Liver (tissue), 3 donors: Measurements from ENCODE around the gene MBNL3.

Experiments used
- GABPA ChIP-seq, 2 donors: IDR thresholded peaks in 1 of 2; conservative IDR thresholded peaks in 1 of 2; 2 replicates each; pipeline ENCODE4 v1.6.1; 2016; ENCODE audit warnings: antibody characterized with exemption in 2 of 2, mild to moderate bottlenecking in 1 of 2, moderate library complexity in 1 of 2
- RAD21 ChIP-seq, 2 donors: IDR thresholded peaks; 2 replicates each; pipeline ENCODE4 v1.6.1; 2016; ENCODE audit warnings: antibody characterized with exemption in 2 of 2, mild to moderate bottlenecking in 2 of 2
- TF ChIP-seq, protein P1 (sequence below): fragments of 150-350 bp; IDR thresholded peaks from 2 replicates; pipeline ENCODE4 v1.5.1; 2017; ENCODE audit warnings: improper control_type of control experiment, low read depth, low read length; ENCODE audit not compliant: missing input control
- TF ChIP-seq, protein P2 (sequence below): IDR thresholded peaks from 2 replicates; pipeline ENCODE4 v1.6.1; 2016; ENCODE audit warnings: antibody characterized with exemption, mild to moderate bottlenecking
- donor health status: healthy.
- donor health status: healthy.

DNA sequence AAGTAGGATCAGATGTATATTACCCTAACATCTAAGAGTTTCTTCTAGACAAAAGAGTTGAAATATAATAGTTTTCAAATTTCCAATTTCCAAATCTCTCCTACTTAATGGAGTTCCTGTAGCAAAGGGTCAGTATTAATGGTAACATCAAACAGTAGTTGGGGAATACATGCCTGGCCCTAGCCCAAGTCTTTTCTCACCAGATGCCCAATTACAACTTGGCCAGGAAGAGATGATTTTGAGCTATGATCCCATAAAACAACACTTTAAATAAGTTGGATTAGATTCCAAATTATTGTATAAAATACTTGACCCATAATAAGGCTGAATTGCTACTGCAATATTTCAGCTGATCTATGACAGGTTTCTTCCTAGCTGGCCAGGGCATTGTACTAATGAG, 59.9 kb downstream of the MBNL3 start:
- TF ChIP-seq, protein P1, sequence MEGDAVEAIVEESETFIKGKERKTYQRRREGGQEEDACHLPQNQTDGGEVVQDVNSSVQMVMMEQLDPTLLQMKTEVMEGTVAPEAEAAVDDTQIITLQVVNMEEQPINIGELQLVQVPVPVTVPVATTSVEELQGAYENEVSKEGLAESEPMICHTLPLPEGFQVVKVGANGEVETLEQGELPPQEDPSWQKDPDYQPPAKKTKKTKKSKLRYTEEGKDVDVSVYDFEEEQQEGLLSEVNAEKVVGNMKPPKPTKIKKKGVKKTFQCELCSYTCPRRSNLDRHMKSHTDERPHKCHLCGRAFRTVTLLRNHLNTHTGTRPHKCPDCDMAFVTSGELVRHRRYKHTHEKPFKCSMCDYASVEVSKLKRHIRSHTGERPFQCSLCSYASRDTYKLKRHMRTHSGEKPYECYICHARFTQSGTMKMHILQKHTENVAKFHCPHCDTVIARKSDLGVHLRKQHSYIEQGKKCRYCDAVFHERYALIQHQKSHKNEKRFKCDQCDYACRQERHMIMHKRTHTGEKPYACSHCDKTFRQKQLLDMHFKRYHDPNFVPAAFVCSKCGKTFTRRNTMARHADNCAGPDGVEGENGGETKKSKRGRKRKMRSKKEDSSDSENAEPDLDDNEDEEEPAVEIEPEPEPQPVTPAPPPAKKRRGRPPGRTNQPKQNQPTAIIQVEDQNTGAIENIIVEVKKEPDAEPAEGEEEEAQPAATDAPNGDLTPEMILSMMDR, result no peak
- TF ChIP-seq GABPA (IDR thresholded peaks at IDR 0.05 in 1 of 2, conservative IDR thresholded peaks at IDR 0.05 in 1 of 2) (no peak), RAD21 (IDR thresholded peaks at IDR 0.05) (no peak)
- TF ChIP-seq, protein P2, sequence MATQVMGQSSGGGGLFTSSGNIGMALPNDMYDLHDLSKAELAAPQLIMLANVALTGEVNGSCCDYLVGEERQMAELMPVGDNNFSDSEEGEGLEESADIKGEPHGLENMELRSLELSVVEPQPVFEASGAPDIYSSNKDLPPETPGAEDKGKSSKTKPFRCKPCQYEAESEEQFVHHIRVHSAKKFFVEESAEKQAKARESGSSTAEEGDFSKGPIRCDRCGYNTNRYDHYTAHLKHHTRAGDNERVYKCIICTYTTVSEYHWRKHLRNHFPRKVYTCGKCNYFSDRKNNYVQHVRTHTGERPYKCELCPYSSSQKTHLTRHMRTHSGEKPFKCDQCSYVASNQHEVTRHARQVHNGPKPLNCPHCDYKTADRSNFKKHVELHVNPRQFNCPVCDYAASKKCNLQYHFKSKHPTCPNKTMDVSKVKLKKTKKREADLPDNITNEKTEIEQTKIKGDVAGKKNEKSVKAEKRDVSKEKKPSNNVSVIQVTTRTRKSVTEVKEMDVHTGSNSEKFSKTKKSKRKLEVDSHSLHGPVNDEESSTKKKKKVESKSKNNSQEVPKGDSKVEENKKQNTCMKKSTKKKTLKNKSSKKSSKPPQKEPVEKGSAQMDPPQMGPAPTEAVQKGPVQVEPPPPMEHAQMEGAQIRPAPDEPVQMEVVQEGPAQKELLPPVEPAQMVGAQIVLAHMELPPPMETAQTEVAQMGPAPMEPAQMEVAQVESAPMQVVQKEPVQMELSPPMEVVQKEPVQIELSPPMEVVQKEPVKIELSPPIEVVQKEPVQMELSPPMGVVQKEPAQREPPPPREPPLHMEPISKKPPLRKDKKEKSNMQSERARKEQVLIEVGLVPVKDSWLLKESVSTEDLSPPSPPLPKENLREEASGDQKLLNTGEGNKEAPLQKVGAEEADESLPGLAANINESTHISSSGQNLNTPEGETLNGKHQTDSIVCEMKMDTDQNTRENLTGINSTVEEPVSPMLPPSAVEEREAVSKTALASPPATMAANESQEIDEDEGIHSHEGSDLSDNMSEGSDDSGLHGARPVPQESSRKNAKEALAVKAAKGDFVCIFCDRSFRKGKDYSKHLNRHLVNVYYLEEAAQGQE, result no peak
